Measurements from ENCODE around the gene HLA-G. TPM values are rescaled to one million over a fixed set of nuclear protein-coding genes. Genes with fewer than 3 reads are reported as not detected.
A peak's percentile ranks its signal among the peaks of the same experiment; 100 is the strongest.

Gene HLA-G
- total RNA-seq, 1 donor from 2014 or later, result not detected

- Mint-ChIP-seq H3K27ac (no peak overlapping the region), H3K4me3 (no peak overlapping the region), H3K9me3 (no peaks in the 10 kb centered on the region), H3K4me1 (peaks cover 2% of the 10 kb centered on the region), H3K27me3 (ENCODE audit: insufficient read depth, low read depth) (peaks cover 24% of the 10 kb centered on the region), H3K36me3 (no peaks in the 10 kb centered on the region)
- Histone ChIP-seq H2AFZ (replicated peaks) (no peak overlapping the region), H4K20me1 (ENCODE audit: low read depth) (no peaks in the 10 kb centered on the region), H3K9ac (no peak overlapping the region), H3K27ac (no peak overlapping the region), H3K27me3 (peaks cover 71% of the 10 kb centered on the region), H3F3A (ENCODE audit: low read depth) (no peaks in the 10 kb centered on the region), H3K36me3 (no peaks in the 10 kb centered on the region), H3K9me3 (ENCODE audit: low read depth) (no peaks in the 10 kb centered on the region), H3K79me2 (ENCODE audit: low read depth) (no peaks in the 10 kb centered on the region), H3K4me3 (no peak overlapping the region), H3K4me2 (no peak overlapping the region), H3K4me1 (no peaks in the 10 kb centered on the region)
- peak; percentile 60 for DNase-seq (ENCODE audit: low spot score)
- TF ChIP-seq EZH2phosphoT487 (IDR thresholded peaks at IDR 0.05), result no peak
- peak; percentile 97 for TF ChIP-seq CTCF (IDR thresholded peaks at IDR 0.05)
- peak; percentile 33 for TF ChIP-seq EZH2 (IDR thresholded peaks at IDR 0.05)
Measured at GRCh38 chr6:29834564-29835436, 7.2 kb downstream of the HLA-G start.

- no peaks in the 10 kb centered on the region for H3K9me3 ChIP-seq (ENCODE audit: low read depth)
- H3K27me3 Mint-ChIP-seq (ENCODE audit: insufficient read depth, low read depth), result peaks cover 12% of the 10 kb centered on the region
Measured at GRCh38 chr6:29839917-29840316, 12.3 kb downstream of the HLA-G start.

GRCh38 chr6:29841030-29841429 is 13.4 kb downstream of the HLA-G start:
- Mint-ChIP-seq H3K27ac (no peak overlapping the region), H3K36me3 (no peaks in the 10 kb centered on the region), H3K9me3 (no peaks in the 10 kb centered on the region), H3K4me1 (no peaks in the 10 kb centered on the region), H3K27me3 (ENCODE audit: insufficient read depth, low read depth) (peaks cover 10% of the 10 kb centered on the region), H3K4me3 (no peak overlapping the region)
- Histone ChIP-seq H3K79me2 (ENCODE audit: low read depth) (no peaks in the 10 kb centered on the region), H3K9me3 (ENCODE audit: low read depth) (no peaks in the 10 kb centered on the region), H3K36me3 (no peaks in the 10 kb centered on the region), H3F3A (ENCODE audit: low read depth) (no peaks in the 10 kb centered on the region), H3K4me1 (no peaks in the 10 kb centered on the region), H3K27me3 (peaks cover 15% of the 10 kb centered on the region), H3K9ac (no peak overlapping the region), H2AFZ (replicated peaks) (no peak overlapping the region), H4K20me1 (ENCODE audit: low read depth) (no peaks in the 10 kb centered on the region), H3K27ac (no peak overlapping the region), H3K4me2 (no peak overlapping the region), H3K4me3 (no peak overlapping the region)
- no peak for DNase-seq (ENCODE audit: low spot score)
- TF ChIP-seq CTCF (IDR thresholded peaks at IDR 0.05) (no peak), EZH2 (IDR thresholded peaks at IDR 0.05) (no peak), EZH2phosphoT487 (IDR thresholded peaks at IDR 0.05) (no peak)

More at GRCh38 chr6:29839917-29840316, 12.3 kb downstream of the HLA-G start:
- Mint-ChIP-seq H3K9me3 (no peaks in the 10 kb centered on the region), H3K36me3 (no peaks in the 10 kb centered on the region), H3K4me1 (no peaks in the 10 kb centered on the region), H3K4me3 (no peak overlapping the region), H3K27ac (no peak overlapping the region)
- H3F3A ChIP-seq (ENCODE audit: low read depth), result no peaks in the 10 kb centered on the region
- H3K4me3 ChIP-seq, result no peak overlapping the region
- no peaks in the 10 kb centered on the region for H3K36me3 ChIP-seq
- no peak overlapping the region for H3K27ac ChIP-seq
- no peak overlapping the region for H3K9ac ChIP-seq
- TF ChIP-seq CTCF (IDR thresholded peaks at IDR 0.05) (no peak), EZH2phosphoT487 (IDR thresholded peaks at IDR 0.05) (no peak), EZH2 (IDR thresholded peaks at IDR 0.05) (no peak)
- no peaks in the 10 kb centered on the region for H3K4me1 ChIP-seq
- no peak overlapping the region for H2AFZ ChIP-seq (replicated peaks)
- peaks cover 26% of the 10 kb centered on the region for H3K27me3 ChIP-seq
- H3K4me2 ChIP-seq, result no peak overlapping the region
- H4K20me1 ChIP-seq (ENCODE audit: low read depth), result no peaks in the 10 kb centered on the region
- DNase-seq (ENCODE audit: low spot score), result no peak
- H3K79me2 ChIP-seq (ENCODE audit: low read depth), result no peaks in the 10 kb centered on the region

All from neural progenitor cell (in vitro differentiated cells).